ENCODE data around the gene FBXO31. TPM values are rescaled to one million over a fixed set of nuclear protein-coding genes. Genes with fewer than 3 reads are reported as not detected.

The FBXO31 gene
- total RNA-seq (2014; rRNA removed; shearing (Covaris generic)) (31.0 and 46.8 TPM in 2 replicates), polyA plus RNA-seq (2016; fragmentation: Nextera tagmentation; extraction: Ambion mirVana) (17.5 and 19.3 TPM in 2 replicates)

GRCh38 chr16:87383505-87384161 lies at the start of gene FBXO31:
Gene FBXO31, minus strand, starts transcription at chr16:87383776. Its CDS starts 32 bp downstream, at chr16:87383744.
- peak within 1 kb of the TSS; percentile 90 for H3K9ac ChIP-seq
- H3K4me2 ChIP-seq (ENCODE audit: unreplicated experiment) = peak within 1 kb of the TSS; percentile 95
- H3K9me2 ChIP-seq (ENCODE audit: insufficient read depth) = no peaks in the 10 kb centered on the region
- H3K79me2 ChIP-seq (ENCODE audit: insufficient read depth) = peaks cover 44% of the 10 kb centered on the region
- TF ChIP-seq EZH2phosphoT487 (IDR thresholded peaks at IDR 0.05; ENCODE audit: insufficient read depth, low read depth) (no peak), EZH2 (IDR thresholded peaks at IDR 0.05; ENCODE audit: insufficient read depth, poor library complexity, severe bottlenecking) (no peak)
- 0 to 1% methylated on average over 62 to 64 of the region's 92 CpGs for WGBS, 2 experiments (ENCODE audit: low coverage in 1 of 2, low lambda C conversion rate in 2 of 2, missing lambda C conversion rate in 2 of 2)
- no peaks in the 10 kb centered on the region for H3K36me3 ChIP-seq (ENCODE audit: low read depth)
- H3K9me3 ChIP-seq (ENCODE audit: low read depth) = no peaks in the 10 kb centered on the region
- H3K4me1 ChIP-seq (ENCODE audit: insufficient read depth) = peaks cover 31% of the 10 kb centered on the region
- H3K27me3 ChIP-seq (replicated peaks; ENCODE audit: insufficient read depth) = no peaks in the 10 kb centered on the region
- H4K20me1 ChIP-seq (ENCODE audit: insufficient read depth) = no peaks in the 10 kb centered on the region; the same call in 1 of the 2 replicates
- H3F3A ChIP-seq (ENCODE audit: insufficient read depth) = peaks cover 41% of the 10 kb centered on the region
- peak within 1 kb of the TSS; percentile 81 for H3K4me3 ChIP-seq
- DNase-seq = peak; percentile 95
- peak within 1 kb of the TSS; percentile 90 for H2AFZ ChIP-seq
- in situ Hi-C loops (cut with MboI) = no loop called here
- peak within 1 kb of the TSS; percentile 89 for H3K27ac ChIP-seq

- Histone ChIP-seq H4K20me1 (ENCODE audit: insufficient read depth) (peaks cover 4% of the 10 kb centered on the region; the same call in 1 of the 2 replicates), H3K4me1 (ENCODE audit: insufficient read depth) (peaks cover 42% of the 10 kb centered on the region), H3K4me3 (no peak overlapping the region), H3K36me3 (ENCODE audit: low read depth) (no peaks in the 10 kb centered on the region), H3K9ac (no peak overlapping the region), H3K27me3 (replicated peaks; ENCODE audit: insufficient read depth) (no peaks in the 10 kb centered on the region), H3K27ac (peak overlapping the region; percentile 49), H2AFZ (no peak overlapping the region), H3K9me2 (ENCODE audit: insufficient read depth) (no peaks in the 10 kb centered on the region), H3K9me3 (ENCODE audit: low read depth) (no peaks in the 10 kb centered on the region), H3K4me2 (ENCODE audit: unreplicated experiment) (no peak overlapping the region), H3F3A (ENCODE audit: insufficient read depth) (peaks cover 19% of the 10 kb centered on the region), H3K79me2 (ENCODE audit: insufficient read depth) (peaks cover 73% of the 10 kb centered on the region)
- in situ Hi-C loops (cut with MboI) = no loop called here
- DNase-seq = no peak
- TF ChIP-seq EZH2 (IDR thresholded peaks at IDR 0.05; ENCODE audit: insufficient read depth, poor library complexity, severe bottlenecking) = no peak
- TF ChIP-seq EZH2phosphoT487 (IDR thresholded peaks at IDR 0.05; ENCODE audit: insufficient read depth, low read depth) = no peak
- WGBS, 2 experiments (ENCODE audit: low coverage in 1 of 2, low lambda C conversion rate in 2 of 2, missing lambda C conversion rate in 2 of 2) = 97 to 98% methylated on average over 11 to 15 of the region's 15 CpGs
Measured at GRCh38 chr16:87432330-87432915, 48.8 kb upstream of the FBXO31 start.

- H3K9me2 ChIP-seq (ENCODE audit: insufficient read depth) = no peaks in the 10 kb centered on the region
- no peaks in the 10 kb centered on the region for H3K36me3 ChIP-seq (ENCODE audit: low read depth)
- no peak overlapping the region for H3K9ac ChIP-seq
- no peak overlapping the region for H3K4me3 ChIP-seq
- in situ Hi-C loops (cut with MboI) = no loop called here
- H3K4me1 ChIP-seq (ENCODE audit: insufficient read depth) = peaks cover 42% of the 10 kb centered on the region
- H3K79me2 ChIP-seq (ENCODE audit: insufficient read depth) = peaks cover 73% of the 10 kb centered on the region
- H3K9me3 ChIP-seq (ENCODE audit: low read depth) = no peaks in the 10 kb centered on the region
- DNase-seq = peak; percentile 92
- no peak overlapping the region for H3K4me2 ChIP-seq (ENCODE audit: unreplicated experiment)
- H3K27me3 ChIP-seq (replicated peaks; ENCODE audit: insufficient read depth) = no peaks in the 10 kb centered on the region
- peaks cover 17% of the 10 kb centered on the region for H3F3A ChIP-seq (ENCODE audit: insufficient read depth)
- TF ChIP-seq EZH2phosphoT487 (IDR thresholded peaks at IDR 0.05; ENCODE audit: insufficient read depth, low read depth) = no peak
- no peak for TF ChIP-seq EZH2 (IDR thresholded peaks at IDR 0.05; ENCODE audit: insufficient read depth, poor library complexity, severe bottlenecking)
- H4K20me1 ChIP-seq (ENCODE audit: insufficient read depth) = peaks cover 4% of the 10 kb centered on the region; the same call in 1 of the 2 replicates
- peak overlapping the region; percentile 49 for H3K27ac ChIP-seq
- WGBS, 2 experiments (ENCODE audit: low coverage in 1 of 2, low lambda C conversion rate in 2 of 2, missing lambda C conversion rate in 2 of 2) = 27 to 29% methylated on average over 7 of the region's 7 CpGs
- no peak overlapping the region for H2AFZ ChIP-seq
Measured at GRCh38 chr16:87431926-87432325, 48.4 kb upstream of the FBXO31 start.

- in situ Hi-C loops (cut with MboI) = loop anchor here (10.0 kb wide), 1 partner anchor 118 kb away; no protein-coding TSS in a partner anchor
- Histone ChIP-seq H3K9me2 (ENCODE audit: insufficient read depth) (no peaks in the 10 kb centered on the region), H3K9me3 (ENCODE audit: low read depth) (no peaks in the 10 kb centered on the region), H3K4me2 (ENCODE audit: unreplicated experiment) (no peak overlapping the region), H3K27me3 (replicated peaks; ENCODE audit: insufficient read depth) (no peaks in the 10 kb centered on the region), H3F3A (ENCODE audit: insufficient read depth) (no peaks in the 10 kb centered on the region), H3K36me3 (ENCODE audit: low read depth) (peaks cover 7% of the 10 kb centered on the region; the same call in 1 of the 2 replicates), H3K4me1 (ENCODE audit: insufficient read depth) (peaks cover 2% of the 10 kb centered on the region), H3K4me3 (no peak overlapping the region), H2AFZ (no peak overlapping the region), H3K79me2 (ENCODE audit: insufficient read depth) (peaks cover 61% of the 10 kb centered on the region), H4K20me1 (ENCODE audit: insufficient read depth) (no peaks in the 10 kb centered on the region; the same call in 1 of the 2 replicates), H3K27ac (no peak overlapping the region), H3K9ac (no peak overlapping the region)
- WGBS, 2 experiments (ENCODE audit: low coverage in 1 of 2, low lambda C conversion rate in 2 of 2, missing lambda C conversion rate in 2 of 2) = 69% methylated on average over 18 of the region's 18 CpGs
- no peak for DNase-seq
- TF ChIP-seq EZH2 (IDR thresholded peaks at IDR 0.05; ENCODE audit: insufficient read depth, poor library complexity, severe bottlenecking) (no peak), EZH2phosphoT487 (IDR thresholded peaks at IDR 0.05; ENCODE audit: insufficient read depth, low read depth) (no peak)
Measured at GRCh38 chr16:87426423-87427215, 43.0 kb upstream of the FBXO31 start.
